Epithelial cell of proximal tubule (primary cell): Measurements from ENCODE around the gene ENAH. TPM values are rescaled to one million over a fixed set of nuclear protein-coding genes. Genes with fewer than 3 reads are reported as not detected.

Source experiments
- DNase-seq: peaks from one replicate; pipeline ENCODE4 v3.0.0-alpha.2; 2011; ENCODE audit warnings: low read depth
- H3K4me3 ChIP-seq: 2 replicates; pipeline ENCODE4 v1.5.1; 2011; ENCODE audit warnings: low read depth, mild to moderate bottlenecking, low read length
- CTCF ChIP-seq: conservative IDR thresholded peaks from 2 replicates; pipeline ENCODE4 v1.5.1; 2012; ENCODE audit warnings: low read depth, mild to moderate bottlenecking, low read length
- total RNA-seq: library from RNA; depleted of rRNA; stranded (reverse); fragments of >200 nt; gene quantifications from 2 replicates; pipeline ENCODE4 v1.2.3, GENCODE V29; 2015

Gene ENAH
- total RNA-seq, 1 donor from 2014 or later = 37.7 TPM

- H3K4me3 ChIP-seq = no peak overlapping the region
- no peak for TF ChIP-seq CTCF
- no peak for DNase-seq
Measured at GRCh38 chr1:225446981-225447615, 205.8 kb downstream of the ENAH start.

DNA sequence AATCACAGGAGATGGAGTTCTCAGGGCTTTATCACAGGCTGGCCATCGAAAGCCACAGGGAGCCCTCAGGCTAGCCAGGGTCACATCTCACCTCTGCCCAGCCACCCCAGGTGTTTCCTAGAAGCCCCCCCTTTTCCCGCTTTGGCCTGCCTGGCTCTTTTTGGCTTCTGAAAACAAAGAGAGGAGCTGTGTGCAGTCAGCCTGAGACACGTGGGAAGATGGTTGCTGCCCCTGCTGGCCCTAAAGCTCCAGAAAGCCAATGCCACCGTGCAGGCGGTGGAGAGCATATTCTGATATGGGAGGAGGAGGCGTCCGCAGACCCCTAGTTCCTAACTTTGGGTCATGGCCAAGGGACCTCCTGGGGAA, 206.3 kb downstream of the ENAH start:
- no peak overlapping the region for H3K4me3 ChIP-seq
- no peak for DNase-seq
- no peak for TF ChIP-seq CTCF

DNA sequence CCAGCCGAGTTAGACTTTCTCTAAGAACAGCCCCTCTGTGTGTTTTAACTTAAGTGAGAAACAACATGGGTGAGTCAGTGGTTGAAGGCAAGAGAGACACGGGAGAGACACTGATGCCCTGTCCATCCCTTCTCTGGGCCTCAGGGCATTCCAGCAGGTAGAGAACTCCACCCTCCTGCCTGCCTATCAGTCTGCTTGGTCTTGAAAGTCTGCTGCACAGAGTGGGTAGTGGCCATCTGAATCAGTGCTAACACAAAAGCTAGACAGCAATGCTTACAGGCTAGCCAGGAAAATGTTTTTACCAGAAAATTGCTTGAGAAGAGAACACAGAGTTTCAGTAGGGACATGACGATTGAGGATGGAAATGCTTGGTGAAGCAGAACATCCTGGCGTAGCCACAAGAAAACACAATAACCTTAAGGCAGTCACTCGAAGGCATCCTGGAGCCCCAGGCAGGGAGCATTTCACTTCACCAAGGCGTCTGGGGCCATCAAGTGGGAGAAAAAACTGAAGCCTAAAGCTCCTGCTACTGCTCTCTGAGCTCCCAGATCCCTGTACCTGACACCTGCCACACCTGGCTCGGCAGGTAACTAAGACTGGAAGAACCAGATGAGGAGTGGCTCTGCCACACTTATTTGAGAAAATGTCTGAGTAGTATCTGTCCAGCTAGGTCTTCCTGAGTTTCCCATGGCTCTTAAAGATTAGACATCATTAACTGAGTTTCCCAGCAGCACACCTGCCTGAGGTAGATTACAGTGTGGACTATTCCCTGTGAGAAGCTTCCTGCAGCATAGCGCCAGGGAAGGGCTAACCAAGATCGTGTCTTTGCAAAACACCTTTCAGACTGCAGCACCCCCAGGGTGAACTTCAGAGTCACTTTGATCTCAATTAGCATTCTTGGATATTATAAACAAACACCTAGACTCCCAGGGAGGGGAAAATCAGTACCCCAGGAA, 207.0 kb downstream of the ENAH start:
- DNase-seq = peak; percentile 92
- no peak overlapping the region for H3K4me3 ChIP-seq
- TF ChIP-seq CTCF = no peak

DNA sequence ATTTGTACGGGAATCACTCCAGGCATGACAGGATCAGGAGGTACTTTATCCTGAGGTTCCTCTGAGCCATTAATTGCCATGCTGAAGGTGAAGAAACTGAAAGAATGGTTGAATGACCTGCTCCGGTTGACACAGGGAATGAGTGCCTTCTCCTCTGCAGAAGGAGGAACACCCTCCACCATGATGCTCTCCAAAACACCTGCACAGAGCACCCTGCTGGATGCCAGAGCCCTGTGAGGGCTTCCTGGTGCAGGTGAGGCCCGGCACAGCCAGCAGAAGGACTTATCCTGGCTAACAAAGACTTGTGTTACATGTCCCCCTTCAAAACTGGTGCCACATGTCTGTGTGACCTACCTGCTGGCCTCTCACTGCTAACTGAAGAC, 210.8 kb downstream of the ENAH start:
- H3K4me3 ChIP-seq = no peak overlapping the region
- no peak for TF ChIP-seq CTCF
- no peak for DNase-seq

- peak overlapping the region; percentile 7 for H3K4me3 ChIP-seq
- DNase-seq = no peak
Measured at GRCh38 chr1:225441314-225442122, 211.4 kb downstream of the ENAH start.

More at GRCh38 chr1:225441314-225442122, 211.4 kb downstream of the ENAH start:
- TF ChIP-seq CTCF = peak; percentile 78
